ENCODE data around the gene SMAD6. TPM values are rescaled to one million over a fixed set of nuclear protein-coding genes. Genes with fewer than 3 reads are reported as not detected.

The SMAD6 gene
- polyA plus RNA-seq, 1 donor from 2014 or later: 0.16 TPM

DNA sequence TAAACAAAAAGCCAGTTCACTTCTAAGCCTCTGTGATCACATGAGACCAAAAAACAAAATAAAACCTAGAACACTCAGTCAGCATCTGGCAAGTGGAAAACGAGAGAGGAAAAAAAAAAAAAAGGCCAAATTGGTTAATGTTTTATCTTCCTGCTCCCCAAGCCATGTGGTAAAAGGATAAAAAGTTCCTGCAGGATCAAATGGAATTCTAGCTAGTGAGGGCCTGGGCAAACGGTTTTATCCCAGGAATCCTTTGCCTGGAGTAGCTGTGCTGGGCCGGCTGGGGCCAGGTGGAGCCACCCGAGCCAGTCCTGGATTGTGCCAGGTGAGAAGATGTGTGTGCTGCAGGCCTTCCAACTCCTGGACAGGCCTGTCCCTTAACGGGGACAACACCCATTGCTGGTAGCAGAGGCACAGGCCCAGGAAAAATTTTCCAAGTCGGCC, 13.2 kb downstream of the SMAD6 start:
- Histone ChIP-seq H3K9ac (ENCODE audit: low read length) (no peak overlapping the region), H3F3A (ENCODE audit: insufficient read depth, low read length, poor library complexity, severe bottlenecking) (no peaks in the 10 kb centered on the region), H2AFZ (ENCODE audit: low read depth, low read length) (no peak overlapping the region), H3K9me2 (ENCODE audit: insufficient read depth, low read length) (no peaks in the 10 kb centered on the region), H3K4me3 (ENCODE audit: low read length) (no peak overlapping the region), H3K4me2 (ENCODE audit: low read length) (no peak overlapping the region), H3K27ac (ENCODE audit: low read length) (no peak overlapping the region), H3K9me3 (ENCODE audit: low read length) (no peaks in the 10 kb centered on the region), H4K20me1 (ENCODE audit: insufficient read depth) (no peaks in the 10 kb centered on the region), H3K27me3 (ENCODE audit: insufficient read depth, low read depth, low read length) (no peaks in the 10 kb centered on the region), H3K36me3 (ENCODE audit: insufficient read depth, low read length) (no peaks in the 10 kb centered on the region), H3K79me2 (replicated peaks; ENCODE audit: insufficient read depth, low read length) (no peaks in the 10 kb centered on the region)
- TF ChIP-seq RAD21 (conservative IDR thresholded peaks at IDR 0.05): no peak
- no peak for TF ChIP-seq EZH2 (IDR thresholded peaks at IDR 0.05; ENCODE audit: borderline replicate concordance, insufficient read depth, low read length, poor library complexity, severe bottlenecking)
- TF ChIP-seq POLR2AphosphoS5 (IDR thresholded peaks at IDR 0.05): no peak
- no peak for TF ChIP-seq EP300 (conservative IDR thresholded peaks at IDR 0.05; ENCODE audit: poor library complexity, severe bottlenecking)
- TF ChIP-seq, protein P1, sequence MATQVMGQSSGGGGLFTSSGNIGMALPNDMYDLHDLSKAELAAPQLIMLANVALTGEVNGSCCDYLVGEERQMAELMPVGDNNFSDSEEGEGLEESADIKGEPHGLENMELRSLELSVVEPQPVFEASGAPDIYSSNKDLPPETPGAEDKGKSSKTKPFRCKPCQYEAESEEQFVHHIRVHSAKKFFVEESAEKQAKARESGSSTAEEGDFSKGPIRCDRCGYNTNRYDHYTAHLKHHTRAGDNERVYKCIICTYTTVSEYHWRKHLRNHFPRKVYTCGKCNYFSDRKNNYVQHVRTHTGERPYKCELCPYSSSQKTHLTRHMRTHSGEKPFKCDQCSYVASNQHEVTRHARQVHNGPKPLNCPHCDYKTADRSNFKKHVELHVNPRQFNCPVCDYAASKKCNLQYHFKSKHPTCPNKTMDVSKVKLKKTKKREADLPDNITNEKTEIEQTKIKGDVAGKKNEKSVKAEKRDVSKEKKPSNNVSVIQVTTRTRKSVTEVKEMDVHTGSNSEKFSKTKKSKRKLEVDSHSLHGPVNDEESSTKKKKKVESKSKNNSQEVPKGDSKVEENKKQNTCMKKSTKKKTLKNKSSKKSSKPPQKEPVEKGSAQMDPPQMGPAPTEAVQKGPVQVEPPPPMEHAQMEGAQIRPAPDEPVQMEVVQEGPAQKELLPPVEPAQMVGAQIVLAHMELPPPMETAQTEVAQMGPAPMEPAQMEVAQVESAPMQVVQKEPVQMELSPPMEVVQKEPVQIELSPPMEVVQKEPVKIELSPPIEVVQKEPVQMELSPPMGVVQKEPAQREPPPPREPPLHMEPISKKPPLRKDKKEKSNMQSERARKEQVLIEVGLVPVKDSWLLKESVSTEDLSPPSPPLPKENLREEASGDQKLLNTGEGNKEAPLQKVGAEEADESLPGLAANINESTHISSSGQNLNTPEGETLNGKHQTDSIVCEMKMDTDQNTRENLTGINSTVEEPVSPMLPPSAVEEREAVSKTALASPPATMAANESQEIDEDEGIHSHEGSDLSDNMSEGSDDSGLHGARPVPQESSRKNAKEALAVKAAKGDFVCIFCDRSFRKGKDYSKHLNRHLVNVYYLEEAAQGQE (IDR thresholded peaks at IDR 0.05; ENCODE audit: borderline replicate concordance): no peak
- TF ChIP-seq, protein P2, sequence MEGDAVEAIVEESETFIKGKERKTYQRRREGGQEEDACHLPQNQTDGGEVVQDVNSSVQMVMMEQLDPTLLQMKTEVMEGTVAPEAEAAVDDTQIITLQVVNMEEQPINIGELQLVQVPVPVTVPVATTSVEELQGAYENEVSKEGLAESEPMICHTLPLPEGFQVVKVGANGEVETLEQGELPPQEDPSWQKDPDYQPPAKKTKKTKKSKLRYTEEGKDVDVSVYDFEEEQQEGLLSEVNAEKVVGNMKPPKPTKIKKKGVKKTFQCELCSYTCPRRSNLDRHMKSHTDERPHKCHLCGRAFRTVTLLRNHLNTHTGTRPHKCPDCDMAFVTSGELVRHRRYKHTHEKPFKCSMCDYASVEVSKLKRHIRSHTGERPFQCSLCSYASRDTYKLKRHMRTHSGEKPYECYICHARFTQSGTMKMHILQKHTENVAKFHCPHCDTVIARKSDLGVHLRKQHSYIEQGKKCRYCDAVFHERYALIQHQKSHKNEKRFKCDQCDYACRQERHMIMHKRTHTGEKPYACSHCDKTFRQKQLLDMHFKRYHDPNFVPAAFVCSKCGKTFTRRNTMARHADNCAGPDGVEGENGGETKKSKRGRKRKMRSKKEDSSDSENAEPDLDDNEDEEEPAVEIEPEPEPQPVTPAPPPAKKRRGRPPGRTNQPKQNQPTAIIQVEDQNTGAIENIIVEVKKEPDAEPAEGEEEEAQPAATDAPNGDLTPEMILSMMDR (IDR thresholded peaks at IDR 0.05; ENCODE audit: poor library complexity, severe bottlenecking): no peak
- TF ChIP-seq MXI1 (conservative IDR thresholded peaks at IDR 0.05; ENCODE audit: poor library complexity, severe bottlenecking): no peak
- no peak for TF ChIP-seq TAF1 (IDR thresholded peaks at IDR 0.05; ENCODE audit: low read depth)
- TF ChIP-seq SMC3 (conservative IDR thresholded peaks at IDR 0.05; ENCODE audit: poor library complexity): no peak

DNA sequence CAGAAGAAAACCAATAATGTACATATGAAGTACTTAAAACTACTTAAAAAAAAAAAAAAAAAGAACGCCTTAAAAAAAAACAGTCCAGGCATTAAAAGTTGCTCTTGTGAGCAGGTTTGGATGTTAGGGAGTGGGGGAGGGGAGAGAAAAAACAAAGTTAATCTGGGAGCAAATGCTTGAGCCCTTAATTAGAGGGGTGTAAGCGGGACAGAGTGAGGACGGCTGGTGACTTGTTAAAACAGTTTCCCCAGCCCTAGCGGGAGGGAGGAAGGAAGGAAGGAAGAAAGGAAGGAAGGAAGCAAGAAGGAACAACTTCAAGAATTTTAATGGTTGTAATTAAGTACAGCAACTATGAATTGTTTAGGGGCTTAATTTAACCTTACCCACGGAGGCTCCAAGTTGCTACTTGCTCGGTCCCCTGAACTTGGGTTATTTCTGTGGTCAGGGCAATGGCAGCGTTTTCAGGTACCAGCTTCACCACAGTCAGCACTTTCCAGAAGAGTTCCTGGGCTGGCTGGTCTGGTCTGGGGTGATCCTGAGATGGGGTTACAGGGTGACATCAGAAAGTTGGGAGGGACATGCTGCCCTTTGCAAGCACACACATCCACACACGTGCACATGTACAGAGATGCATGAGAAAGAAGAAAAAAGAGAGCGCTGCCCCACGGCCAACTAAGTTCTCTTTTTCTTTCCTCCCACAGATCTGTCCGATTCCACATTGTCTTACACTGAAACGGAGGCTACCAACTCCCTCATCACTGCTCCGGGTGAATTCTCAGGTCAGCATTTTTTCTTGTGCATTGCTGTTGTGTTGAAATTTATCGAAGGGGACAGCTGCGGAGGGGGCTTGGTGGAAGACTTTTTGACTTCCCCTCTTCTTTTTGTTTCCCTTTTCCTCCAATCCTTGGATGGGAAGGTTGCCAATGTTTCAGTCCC, 14.0 kb downstream of the SMAD6 start:
- TF ChIP-seq MXI1 (conservative IDR thresholded peaks at IDR 0.05; ENCODE audit: poor library complexity, severe bottlenecking) (no peak), RAD21 (conservative IDR thresholded peaks at IDR 0.05) (no peak), POLR2AphosphoS5 (IDR thresholded peaks at IDR 0.05) (no peak), TAF1 (IDR thresholded peaks at IDR 0.05; ENCODE audit: low read depth) (no peak), EP300 (conservative IDR thresholded peaks at IDR 0.05; ENCODE audit: poor library complexity, severe bottlenecking) (no peak), SMC3 (conservative IDR thresholded peaks at IDR 0.05; ENCODE audit: poor library complexity) (no peak), EZH2 (IDR thresholded peaks at IDR 0.05; ENCODE audit: borderline replicate concordance, insufficient read depth, low read length, poor library complexity, severe bottlenecking) (no peak)
- TF ChIP-seq, protein P2 (IDR thresholded peaks at IDR 0.05; ENCODE audit: poor library complexity, severe bottlenecking): no peak
- TF ChIP-seq, protein P1 (IDR thresholded peaks at IDR 0.05; ENCODE audit: borderline replicate concordance): no peak
- Histone ChIP-seq H3K4me3 (ENCODE audit: low read length) (no peak overlapping the region), H3F3A (ENCODE audit: insufficient read depth, low read length, poor library complexity, severe bottlenecking) (no peaks in the 10 kb centered on the region), H3K9me3 (ENCODE audit: low read length) (no peaks in the 10 kb centered on the region), H4K20me1 (ENCODE audit: insufficient read depth) (no peaks in the 10 kb centered on the region), H2AFZ (ENCODE audit: low read depth, low read length) (no peak overlapping the region), H3K79me2 (replicated peaks; ENCODE audit: insufficient read depth, low read length) (no peaks in the 10 kb centered on the region), H3K9ac (ENCODE audit: low read length) (no peak overlapping the region), H3K27ac (ENCODE audit: low read length) (no peak overlapping the region), H3K4me2 (ENCODE audit: low read length) (no peak overlapping the region), H3K9me2 (ENCODE audit: insufficient read depth, low read length) (no peaks in the 10 kb centered on the region), H3K36me3 (ENCODE audit: insufficient read depth, low read length) (no peaks in the 10 kb centered on the region), H3K27me3 (ENCODE audit: insufficient read depth, low read depth, low read length) (no peaks in the 10 kb centered on the region)

Data from neural cell (in vitro differentiated cells).